HG02623 (cell line): Measurements from ENCODE around the gene PACSIN1.

ENCODE experiments used
- ATAC-seq: cut with Tn5 transposase; IDR thresholded peaks from one replicate; pipeline ENCODE4 v1.9.1; 2021; ENCODE audit warnings: moderate library complexity; ENCODE audit not compliant: unreplicated experiment

The PACSIN1 gene

GRCh38 chr6:34543421-34543820, 77.5 kb downstream of the PACSIN1 start:
- no peak for ATAC-seq

DNA sequence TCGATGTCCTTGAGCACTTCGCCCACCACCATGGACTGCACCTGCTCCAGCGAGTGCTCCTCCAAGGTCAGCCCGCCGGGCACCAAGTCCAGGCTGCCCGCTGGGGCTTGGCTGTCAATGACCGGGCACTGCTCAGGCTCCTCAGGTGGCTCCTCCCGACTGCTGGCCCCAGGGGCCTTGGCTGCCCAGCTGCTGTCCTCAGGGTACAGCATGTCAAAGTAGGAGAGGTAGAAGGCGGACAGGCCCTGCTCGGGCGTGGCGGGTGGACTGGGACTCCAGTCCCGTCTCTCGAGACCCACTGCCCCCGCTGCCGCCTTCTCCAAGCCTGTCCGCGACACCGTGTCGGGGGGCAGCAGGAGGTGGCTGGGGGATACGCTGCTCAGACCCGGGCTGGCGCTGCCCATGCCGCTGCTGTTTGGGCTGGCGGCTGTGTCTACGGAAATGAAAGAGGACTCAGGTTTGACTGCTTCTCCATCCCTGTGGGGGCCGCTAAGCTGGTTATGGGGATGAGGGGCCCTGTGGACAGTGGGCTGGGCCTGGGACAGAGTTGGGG, 78.3 kb downstream of the PACSIN1 start:
- no peak for ATAC-seq

DNA sequence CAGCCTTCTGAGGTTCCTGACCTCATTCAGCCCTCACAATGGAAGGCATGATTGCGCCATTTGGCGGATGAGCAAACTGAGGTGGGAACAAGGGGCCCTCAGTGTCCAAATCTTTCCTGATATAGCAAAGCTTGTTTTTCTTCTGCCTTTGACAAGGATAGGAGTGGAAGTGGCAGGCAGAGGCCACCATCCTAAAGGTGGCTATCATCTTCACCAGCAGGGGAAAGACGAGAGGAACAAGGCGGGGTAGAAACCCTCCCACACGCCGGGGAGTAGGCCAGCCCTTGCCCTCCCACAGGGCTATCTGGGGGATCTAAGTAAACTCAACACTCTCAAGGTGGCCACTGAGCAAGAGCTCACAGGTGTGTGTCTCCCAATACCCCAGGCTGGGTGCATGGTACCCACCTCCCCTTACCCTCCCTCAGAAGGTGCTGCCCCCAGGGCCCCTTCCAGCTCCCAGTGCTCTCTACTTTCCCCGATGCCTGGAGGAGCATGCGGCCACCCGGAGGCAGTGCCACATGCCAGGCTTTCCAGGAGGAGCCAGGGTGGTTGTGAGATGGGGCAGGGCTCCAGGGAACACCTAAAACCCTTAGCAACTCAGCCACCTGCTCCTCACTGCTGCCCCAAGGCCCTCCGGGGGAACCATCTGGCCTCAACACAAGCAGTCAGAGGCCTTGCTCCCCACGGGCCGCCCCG, 79.0 kb downstream of the PACSIN1 start:
- no peak for ATAC-seq

- no peak for ATAC-seq
Observed at GRCh38 chr6:34546551-34547321, 80.9 kb downstream of the PACSIN1 start.

DNA sequence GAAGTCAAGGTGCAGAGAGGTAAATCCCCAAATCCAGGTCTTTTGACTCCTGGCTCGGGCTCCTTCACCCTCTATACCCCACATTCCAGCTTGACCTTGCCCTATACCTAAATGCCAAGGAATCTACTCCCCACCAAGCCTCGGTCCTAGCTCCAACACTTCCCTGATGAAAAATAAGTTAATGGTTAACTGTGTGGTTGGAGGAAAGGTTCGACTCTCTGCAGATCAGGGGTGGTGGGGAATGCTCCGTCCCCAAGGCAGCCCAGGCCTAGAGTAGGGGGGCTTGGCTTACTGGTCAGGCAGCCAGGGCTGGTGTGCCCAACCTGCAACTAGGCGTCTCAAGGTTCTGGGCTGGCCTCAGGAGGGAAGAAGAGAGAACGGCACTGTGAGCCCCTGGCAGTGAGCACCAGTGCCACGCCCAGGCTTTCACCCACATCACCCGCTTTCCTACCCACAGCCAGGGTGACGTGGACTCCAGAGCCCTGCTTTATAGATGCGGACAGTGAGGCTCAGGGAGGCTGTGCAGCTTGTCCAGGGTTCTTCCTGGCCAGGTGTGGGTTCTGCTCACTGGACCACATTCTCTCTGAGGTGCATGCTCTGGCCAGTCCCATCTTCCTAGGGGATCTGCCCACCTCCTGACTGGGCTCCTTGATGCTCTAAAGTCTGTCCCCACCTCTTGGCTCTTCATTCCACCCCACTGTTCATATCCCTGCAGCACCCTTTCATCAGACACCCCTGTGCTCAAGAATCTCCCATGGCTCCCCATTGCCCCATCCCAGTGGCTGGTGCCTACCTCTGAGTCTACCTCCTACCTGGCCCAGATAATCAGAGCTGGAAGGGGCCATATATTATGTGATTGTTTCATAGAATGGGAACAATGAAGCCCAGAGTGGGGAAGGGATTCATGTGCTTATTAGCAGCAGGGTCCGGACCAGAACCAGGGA, 82.1 kb downstream of the PACSIN1 start:
- no peak for ATAC-seq

DNA sequence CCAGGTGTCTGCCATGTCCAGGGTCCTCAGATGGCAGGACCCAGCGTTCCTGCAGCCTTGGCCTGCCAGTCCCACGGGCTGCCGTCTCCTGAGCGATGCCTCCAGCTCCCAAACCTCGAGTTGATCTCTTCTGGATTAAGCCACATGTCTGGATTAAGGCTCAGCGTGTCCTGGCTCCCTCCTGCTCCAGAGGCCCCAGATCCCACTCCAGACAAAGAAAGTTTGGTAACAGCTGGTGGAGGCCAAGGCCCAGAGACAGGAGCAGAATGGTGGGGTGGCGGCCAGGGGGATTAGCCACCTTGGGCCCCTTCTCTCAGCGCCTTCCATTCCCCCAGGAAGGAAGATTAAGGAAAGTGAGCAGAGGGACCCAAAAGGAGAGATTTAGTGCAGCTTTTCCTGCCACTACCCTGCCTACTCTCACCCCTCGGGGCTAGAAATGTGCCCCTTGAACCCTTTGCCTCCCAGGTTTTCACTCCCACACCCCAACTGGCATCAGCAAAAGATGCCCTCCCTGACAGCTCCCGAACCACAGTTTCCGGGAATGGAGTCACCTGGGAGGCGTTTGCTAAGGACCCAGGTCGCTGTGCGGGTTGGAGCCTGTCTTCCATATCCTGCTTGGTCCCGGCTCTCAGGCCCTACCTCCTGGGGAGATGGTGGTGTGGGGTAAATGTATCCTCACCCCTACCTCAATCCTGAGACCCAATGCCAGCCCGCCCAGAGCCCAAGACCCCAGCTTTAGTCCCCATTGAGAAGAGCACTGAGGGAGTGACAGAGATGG, 83.3 kb downstream of the PACSIN1 start:
- ATAC-seq = no peak

GRCh38 chr6:34549804-34550202, 83.9 kb downstream of the PACSIN1 start:
- no peak for ATAC-seq

GRCh38 chr6:34551720-34552119, 85.8 kb downstream of the PACSIN1 start:
- no peak for ATAC-seq

DNA sequence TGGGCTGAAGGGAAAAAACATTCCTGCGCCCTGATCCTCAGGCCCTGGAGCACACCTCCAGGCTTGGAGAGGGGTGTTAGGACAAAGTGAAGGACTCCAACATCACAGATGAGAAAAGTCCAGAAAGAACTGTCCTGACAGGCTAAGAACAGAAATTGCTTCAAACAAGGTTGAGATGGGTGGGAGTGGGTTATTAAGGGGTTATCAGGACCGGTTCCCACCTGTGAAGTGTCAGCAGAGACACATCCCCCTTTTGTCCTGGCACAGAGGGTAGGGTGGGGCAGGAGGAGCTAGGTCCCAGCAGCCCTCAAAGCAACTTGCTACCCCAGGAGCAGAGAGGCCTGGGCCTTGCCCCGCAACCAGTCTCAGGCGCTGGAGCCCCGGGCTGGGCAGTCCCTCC, 86.7 kb downstream of the PACSIN1 start:
- no peak for ATAC-seq

GRCh38 chr6:34553146-34553545, 87.3 kb downstream of the PACSIN1 start:
- no peak for ATAC-seq

DNA sequence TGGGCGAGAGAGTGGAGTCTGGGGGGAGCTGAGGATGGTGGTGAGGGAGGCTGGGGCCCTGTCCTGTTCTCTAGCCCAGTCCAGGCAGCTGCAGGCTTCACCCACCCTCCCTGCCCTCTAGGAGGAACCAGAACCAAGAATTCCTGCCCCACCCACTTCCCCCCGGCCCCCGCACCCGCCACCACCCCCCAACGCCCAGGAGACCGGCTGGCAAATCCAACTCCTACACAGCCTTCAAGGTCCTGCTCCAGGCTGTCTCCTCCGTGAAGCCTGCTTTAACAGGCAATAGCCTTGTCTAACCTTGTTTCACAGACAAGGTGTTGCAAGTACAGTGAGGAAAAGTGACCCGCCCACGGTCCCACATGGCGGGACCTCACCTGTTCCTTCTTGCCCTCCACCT, 87.9 kb downstream of the PACSIN1 start:
- no peak for ATAC-seq

DNA sequence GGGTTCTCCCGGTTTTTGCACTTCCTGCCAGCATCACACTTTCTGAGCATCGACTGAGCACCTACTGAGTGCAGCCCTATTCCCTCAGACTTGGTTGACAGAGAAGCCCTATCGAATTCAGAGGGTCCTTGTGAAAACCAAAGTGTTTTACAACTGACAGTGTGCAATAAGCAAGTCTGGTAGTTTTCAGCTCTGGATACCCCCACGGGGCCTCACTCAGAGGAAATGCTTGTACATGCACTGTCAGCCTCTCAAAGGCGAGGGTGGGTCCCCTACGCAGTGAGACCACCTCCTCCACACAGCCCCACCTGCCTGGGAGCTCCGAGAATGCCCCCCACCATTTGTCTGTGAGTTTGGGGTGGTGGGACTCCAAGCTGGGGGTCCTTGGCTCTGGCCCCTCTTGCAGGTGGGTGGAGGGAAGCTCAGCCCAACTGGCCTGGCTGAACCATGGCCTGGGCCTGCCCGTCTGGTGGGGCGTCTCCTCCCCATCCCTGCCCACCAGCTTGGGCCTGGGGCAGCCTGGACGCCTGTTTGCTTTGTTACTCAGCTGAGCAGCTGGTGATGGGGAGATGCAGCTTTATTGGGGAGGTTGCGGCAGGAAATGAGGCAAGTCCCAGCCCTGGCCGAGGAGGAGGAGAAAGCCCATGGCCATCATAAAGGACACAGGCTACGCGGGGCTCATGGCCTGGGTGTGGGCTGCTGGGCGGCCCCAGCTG, 88.6 kb downstream of the PACSIN1 start:
- no peak for ATAC-seq

DNA sequence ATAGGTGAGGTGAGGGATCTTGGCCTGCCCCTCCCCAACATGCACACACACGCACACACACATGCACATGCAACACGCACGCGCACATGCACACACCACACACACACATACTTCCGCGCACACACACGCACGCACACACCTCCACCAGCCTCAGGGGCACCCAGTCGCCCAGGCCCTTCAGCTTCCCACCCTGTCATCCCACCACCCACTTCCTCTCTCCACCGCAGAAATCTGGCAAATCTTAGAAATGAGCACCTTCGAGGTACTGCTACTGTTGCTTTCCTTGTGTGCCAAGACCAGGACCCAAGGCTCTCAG, 89.1 kb downstream of the PACSIN1 start:
- ATAC-seq = no peak

DNA sequence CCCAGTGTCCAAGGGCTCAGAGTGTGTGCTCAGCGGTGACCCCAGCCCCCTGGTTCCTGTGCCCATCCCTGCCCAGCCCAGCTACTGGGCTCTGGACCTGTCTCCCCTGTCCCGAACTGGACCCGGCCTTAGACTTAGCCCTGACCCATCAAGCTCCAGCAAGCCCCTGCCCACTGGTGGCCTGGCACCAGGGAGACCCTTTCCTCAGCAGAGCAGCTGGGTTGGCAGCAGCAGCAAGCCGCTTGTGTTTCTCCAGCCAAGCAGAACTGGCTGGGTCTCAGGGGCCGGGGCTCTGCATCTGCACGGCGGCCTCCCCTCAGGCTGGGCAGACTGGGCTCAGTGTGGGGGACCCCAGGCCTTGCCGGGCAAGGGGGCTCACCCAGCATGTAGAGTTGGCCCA, 89.5 kb downstream of the PACSIN1 start:
- no peak for ATAC-seq

GRCh38 chr6:34556031-34556471, 90.2 kb downstream of the PACSIN1 start, which contains the start of gene SPDEF:
Gene SPDEF (minus strand): TSS chr6:34556329. CDS start chr6:34544455, 11,874 bp downstream.
- no peak for ATAC-seq

- no peak for ATAC-seq
Observed at GRCh38 chr6:34556493-34556892, 90.6 kb downstream of the PACSIN1 start.

DNA sequence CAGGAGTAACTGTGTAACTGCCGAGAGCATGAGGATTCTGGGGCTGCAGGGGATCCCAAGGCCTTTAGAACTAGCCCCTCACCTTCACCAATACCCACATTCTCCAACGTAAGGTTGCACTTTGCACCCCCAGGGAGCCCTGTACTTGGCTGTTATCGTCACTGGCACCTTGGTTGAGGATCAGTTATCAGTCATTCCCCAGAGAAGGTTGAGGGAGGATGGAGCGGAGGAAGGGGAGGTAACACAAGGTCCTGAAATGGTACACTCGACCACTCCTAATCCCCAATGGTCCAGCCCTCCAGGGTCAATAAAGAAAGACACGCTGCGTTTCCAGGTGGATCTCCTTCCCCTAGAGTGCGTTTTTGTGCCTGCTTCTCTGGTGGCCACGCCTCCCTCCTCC, 91.4 kb downstream of the PACSIN1 start:
- ATAC-seq = no peak

DNA sequence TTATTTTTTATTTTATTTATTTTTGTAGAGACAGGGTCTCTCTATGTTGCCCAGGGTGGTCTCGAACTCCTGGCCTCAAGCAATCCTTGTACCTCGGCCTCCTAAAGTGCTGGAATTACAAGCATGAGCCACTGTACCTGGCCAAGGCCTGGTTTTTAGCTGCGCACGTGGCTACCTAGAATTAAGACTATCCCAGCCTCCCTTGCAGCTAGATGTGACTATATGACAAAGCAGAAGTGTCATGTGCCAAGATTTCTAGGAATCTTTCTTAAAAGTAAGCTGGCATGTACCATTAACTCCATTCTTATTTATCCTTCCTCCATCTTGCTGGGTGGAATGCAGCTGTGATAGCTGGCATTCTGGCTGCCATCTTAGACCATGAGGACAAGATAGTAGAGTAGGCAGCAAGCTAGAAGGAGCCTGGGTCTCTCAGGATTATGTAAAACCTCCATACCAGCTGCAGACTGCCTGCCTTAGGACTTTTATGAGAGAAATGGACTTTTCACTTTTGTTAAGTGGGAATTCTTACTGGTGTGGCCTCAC, 92.4 kb downstream of the PACSIN1 start:
- no peak for ATAC-seq

- no peak for ATAC-seq
Observed at GRCh38 chr6:34559651-34560365, 93.9 kb downstream of the PACSIN1 start.
